Stimulated activated naive CD4-positive, alpha-beta T cell treated with Interleukin-2 at 50 U/mL for 16 hours (primary cell): ENCODE data around the gene BLTP1.

Experiments
- DNase-seq: peaks from one replicate; lab custom pipeline; 2025; lab: John Stamatoyannopoulos, UW

The BLTP1 gene

GRCh38 chr4:122172266-122172665 is 20.1 kb downstream of the BLTP1 start:
- DNase-seq, result no peak

- no peak for DNase-seq
Measured at GRCh38 chr4:122178961-122179360, 26.8 kb downstream of the BLTP1 start.

- no peak for DNase-seq
Measured at GRCh38 chr4:122195718-122196117, 43.6 kb downstream of the BLTP1 start.
